Urinary bladder (tissue), 4 donors: ENCODE results near the gene NUBP2. TPM values are rescaled to one million over a fixed set of nuclear protein-coding genes. Genes with fewer than 3 reads are reported as not detected.

Experiments used
- DNase-seq: peaks from one replicate; pipeline ENCODE4 v3.0.0-alpha.2; 2015; ENCODE audit errors: extremely low spot score
- H3K27ac ChIP-seq: one replicate; pipeline ENCODE4 v1.5.1; 2013; ENCODE audit warnings: low read depth, mild to moderate bottlenecking, moderate library complexity
- H3K36me3 ChIP-seq: one replicate; pipeline ENCODE4 v1.6.1; 2013; ENCODE audit warnings: mild to moderate bottlenecking, moderate library complexity; ENCODE audit not compliant: insufficient read depth
- H3K4me1 ChIP-seq: one replicate; pipeline ENCODE4 v1.6.1; 2013; ENCODE audit warnings: mild to moderate bottlenecking, moderate library complexity; ENCODE audit not compliant: insufficient read depth
- H3K4me3 ChIP-seq: one replicate; pipeline ENCODE4 v1.5.1; 2013; ENCODE audit warnings: low read depth, low read length
- WGBS: extraction: QIAGEN DNeasy Blood & Tissue Kit; methylation state at CpG from one replicate; pipeline ENCODE4 v1.1.7; 2013; 5-methylcytosine and 5-hydroxymethylcytosine counted together
- polyA plus RNA-seq: library from polyadenylated mRNA; stranded (reverse); fragments of 200-250 nt; gene quantifications from one replicate; pipeline ENCODE4 v1.2.3, GENCODE V29; 2013
- total RNA-seq: library from RNA; depleted of rRNA; stranded (reverse); fragments of >200 nt; gene quantifications from one replicate; pipeline ENCODE4 v1.2.3, GENCODE V29; 2014
- donor health status: healthy with polysubstance abuse.
- donor health status: healthy.

NUBP2 gene
- total and polyA plus RNA-seq, 2 donors, result 29.5 to 82.0 TPM

DNA sequence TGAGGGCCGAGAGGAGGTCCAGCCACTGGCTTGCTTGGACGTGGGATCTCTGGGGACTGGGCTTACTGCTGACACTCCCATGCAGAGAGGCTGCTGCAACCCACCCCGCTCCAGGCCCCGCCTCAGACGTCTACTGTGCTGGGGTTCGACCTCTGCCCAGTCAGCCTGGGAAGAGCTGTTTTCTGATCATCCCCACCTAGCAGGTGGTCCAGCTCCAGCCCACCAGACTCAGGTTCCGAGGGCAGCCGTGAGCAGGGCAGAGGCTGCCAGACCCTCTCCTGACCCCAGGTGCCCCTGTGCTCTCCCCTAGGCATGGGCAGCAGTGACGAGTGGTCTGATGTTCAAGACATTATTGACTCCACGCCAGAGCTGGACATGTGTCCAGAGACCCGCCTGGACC, 34.8 kb upstream of the NUBP2 start:
- no peak overlapping the region for H3K4me3 ChIP-seq
- H3K36me3 ChIP-seq, result peaks cover 4% of the 10 kb centered on the region
- 86% methylated on average over 11 of the region's 11 CpGs for WGBS
- no peaks in the 10 kb centered on the region for H3K4me1 ChIP-seq
- no peak for DNase-seq
- H3K27ac ChIP-seq, result no peak overlapping the region

- no peak overlapping the region for H3K4me3 ChIP-seq
- WGBS, result 95% methylated on average over 29 of the region's 29 CpGs
- H3K4me1 ChIP-seq, result no peaks in the 10 kb centered on the region
- DNase-seq, result no peak
- no peak overlapping the region for H3K27ac ChIP-seq
- H3K36me3 ChIP-seq, result peaks cover 4% of the 10 kb centered on the region
Measured at GRCh38 chr16:1749152-1750117, 33.3 kb upstream of the NUBP2 start.

GRCh38 chr16:1751946-1752345, 30.8 kb upstream of the NUBP2 start:
- Histone ChIP-seq H3K4me1 (no peaks in the 10 kb centered on the region), H3K36me3 (peaks cover 4% of the 10 kb centered on the region), H3K4me3 (no peak overlapping the region), H3K27ac (no peak overlapping the region)
- WGBS, result 97% methylated on average over 16 of the region's 16 CpGs
- no peak for DNase-seq

DNA sequence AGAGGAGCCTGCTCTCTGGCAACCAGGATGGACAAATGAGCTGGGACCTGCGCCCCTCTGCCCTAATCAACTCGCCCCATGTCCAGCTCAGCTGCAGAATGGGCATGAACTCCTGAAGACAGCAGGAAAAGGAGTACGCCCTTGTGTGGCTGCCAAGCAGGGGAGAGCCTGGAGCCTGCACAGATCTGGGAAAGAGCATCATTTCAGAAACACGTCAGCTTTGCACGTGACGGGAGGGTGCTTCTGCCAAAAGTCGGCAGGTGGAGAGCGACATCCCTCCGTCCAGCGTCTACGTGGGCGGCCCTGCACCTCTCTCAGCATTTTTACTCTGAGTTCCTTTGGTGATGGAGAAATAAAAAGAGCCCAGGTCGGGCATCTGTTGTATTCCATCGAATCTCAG, 29.9 kb upstream of the NUBP2 start:
- Histone ChIP-seq H3K36me3 (peaks cover 2% of the 10 kb centered on the region), H3K4me3 (no peak overlapping the region), H3K4me1 (no peaks in the 10 kb centered on the region), H3K27ac (no peak overlapping the region)
- WGBS, result 92% methylated on average over 14 of the region's 14 CpGs
- DNase-seq, result no peak

DNA sequence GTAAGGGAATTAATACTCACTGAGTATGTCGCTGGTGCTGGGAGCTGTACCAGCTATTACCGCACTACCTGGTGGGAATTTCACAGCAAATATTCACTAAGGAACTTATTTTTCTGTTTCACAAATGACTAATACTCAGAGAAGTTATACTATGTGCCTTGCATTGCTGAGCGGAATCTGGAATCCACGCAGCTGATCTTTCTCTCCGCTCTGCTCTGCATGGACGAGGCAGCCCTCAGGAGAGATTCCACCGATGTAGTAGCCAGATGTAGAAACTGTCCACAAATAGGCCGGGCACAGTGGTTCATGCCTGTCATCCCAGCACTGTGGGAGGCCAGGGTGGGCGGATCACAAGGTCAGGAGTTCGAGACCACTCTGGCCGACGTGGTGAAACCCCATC, 28.6 kb upstream of the NUBP2 start:
- no peak for DNase-seq
- Histone ChIP-seq H3K4me1 (no peaks in the 10 kb centered on the region), H3K36me3 (no peaks in the 10 kb centered on the region), H3K27ac (no peak overlapping the region), H3K4me3 (no peak overlapping the region)
- 95% methylated on average over 12 of the region's 12 CpGs for WGBS

- Histone ChIP-seq H3K4me1 (no peaks in the 10 kb centered on the region), H3K4me3 (no peak overlapping the region), H3K36me3 (peaks cover 3% of the 10 kb centered on the region), H3K27ac (no peak overlapping the region)
- WGBS, result 94% methylated on average over 37 of the region's 37 CpGs
- DNase-seq, result no peak
Measured at GRCh38 chr16:1757714-1758461, 24.9 kb upstream of the NUBP2 start.

GRCh38 chr16:1758923-1759322, 23.8 kb upstream of the NUBP2 start:
- no peak overlapping the region for H3K4me3 ChIP-seq
- no peak for DNase-seq
- no peaks in the 10 kb centered on the region for H3K4me1 ChIP-seq
- H3K27ac ChIP-seq, result no peak overlapping the region
- peaks cover 3% of the 10 kb centered on the region for H3K36me3 ChIP-seq
- 89% methylated on average over 18 of the region's 18 CpGs for WGBS

DNA sequence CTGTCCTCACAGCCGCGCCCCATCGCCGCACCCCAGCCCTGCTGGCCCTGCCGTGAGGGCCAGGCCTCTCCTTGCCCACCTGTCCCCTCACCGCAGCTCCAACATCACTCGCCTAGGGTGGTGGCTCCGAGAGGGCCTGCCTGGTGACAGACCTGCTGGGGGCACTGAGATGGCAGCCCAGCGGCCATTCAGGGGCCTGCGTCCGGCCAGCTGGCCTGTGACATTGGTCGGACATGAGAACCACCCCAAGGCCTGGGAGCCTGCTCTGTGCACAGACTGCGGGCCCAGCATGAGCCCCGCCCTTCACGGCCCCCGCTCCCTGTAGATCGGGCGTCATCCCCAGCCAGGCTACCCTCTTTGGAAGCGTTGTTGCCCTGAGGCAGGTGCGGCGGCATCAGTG, 23.2 kb upstream of the NUBP2 start:
- DNase-seq, result no peak
- Histone ChIP-seq H3K4me3 (no peak overlapping the region), H3K36me3 (peaks cover 3% of the 10 kb centered on the region), H3K27ac (no peak overlapping the region), H3K4me1 (no peaks in the 10 kb centered on the region)
- WGBS, result 95% methylated on average over 21 of the region's 21 CpGs

- no peaks in the 10 kb centered on the region for H3K4me1 ChIP-seq
- H3K36me3 ChIP-seq, result peaks cover 7% of the 10 kb centered on the region
- 85% methylated on average over 15 of the region's 15 CpGs for WGBS
- H3K4me3 ChIP-seq, result no peak overlapping the region
- no peak overlapping the region for H3K27ac ChIP-seq
- DNase-seq, result no peak
Measured at GRCh38 chr16:1760911-1761310, 21.8 kb upstream of the NUBP2 start.

GRCh38 chr16:1761751-1762150, 21.0 kb upstream of the NUBP2 start:
- no peak overlapping the region for H3K27ac ChIP-seq
- H3K4me3 ChIP-seq, result no peak overlapping the region
- H3K36me3 ChIP-seq, result peaks cover 7% of the 10 kb centered on the region
- no peak for DNase-seq
- H3K4me1 ChIP-seq, result no peaks in the 10 kb centered on the region
- 93% methylated on average over 15 of the region's 15 CpGs for WGBS

- no peak for DNase-seq
- Histone ChIP-seq H3K36me3 (peaks cover 7% of the 10 kb centered on the region), H3K27ac (no peak overlapping the region), H3K4me1 (no peaks in the 10 kb centered on the region), H3K4me3 (no peak overlapping the region)
- WGBS, result 86% methylated on average over 30 of the region's 30 CpGs
Measured at GRCh38 chr16:1762196-1762878, 20.4 kb upstream of the NUBP2 start.

GRCh38 chr16:1762879-1763520, 19.8 kb upstream of the NUBP2 start:
- WGBS, result 86% methylated on average over 24 of the region's 24 CpGs
- Histone ChIP-seq H3K36me3 (peaks cover 7% of the 10 kb centered on the region), H3K27ac (no peak overlapping the region), H3K4me1 (no peaks in the 10 kb centered on the region), H3K4me3 (no peak overlapping the region)
- DNase-seq, result no peak
